Mucosa of rectum (tissue), 2 donors: Measurements from ENCODE around the gene HMGCL.
A peak's percentile ranks its signal among the peaks of the same experiment; 100 is the strongest.

ENCODE experiments used
- H3K27ac ChIP-seq, 2 donors: one replicate each; pipeline ENCODE4 v1.7.0; 2013; ENCODE audit warnings: inconsistent platforms in 2 of 2, low read depth in 2 of 2, low read length in 2 of 2
- H3K27me3 ChIP-seq, 2 donors: one replicate each; pipeline ENCODE4 v1.7.0; 2013; ENCODE audit warnings: low read length in 2 of 2; ENCODE audit not compliant: control insufficient read depth in 2 of 2, insufficient read depth in 2 of 2
- H3K36me3 ChIP-seq, 2 donors: one replicate each; pipeline ENCODE4 v1.7.0; 2013; ENCODE audit warnings: low read length in 2 of 2; ENCODE audit not compliant: control insufficient read depth in 2 of 2, insufficient read depth in 2 of 2
- H3K4me1 ChIP-seq, 2 donors: one replicate each; pipeline ENCODE4 v1.7.0; 2013; ENCODE audit warnings: low read length in 2 of 2, mild to moderate bottlenecking in 1 of 2; ENCODE audit not compliant: control insufficient read depth in 2 of 2, insufficient read depth in 2 of 2
- H3K4me3 ChIP-seq, 2 donors: one replicate each; pipeline ENCODE4 v1.7.0; 2013; ENCODE audit warnings: low read length in 2 of 2
- H3K9ac ChIP-seq, 2 donors: one replicate each; pipeline ENCODE4 v1.7.0; 2013; ENCODE audit warnings: low read length in 2 of 2, low read depth in 1 of 2, mild to moderate bottlenecking in 1 of 2
- H3K9me3 ChIP-seq, 2 donors: one replicate each; pipeline ENCODE4 v1.7.0; 2013; ENCODE audit warnings: low read length in 2 of 2; ENCODE audit not compliant: control insufficient read depth in 2 of 2
- donor health status: healthy.
- donor health status: Normal muscosa, but diverticular disease.

Gene HMGCL

DNA sequence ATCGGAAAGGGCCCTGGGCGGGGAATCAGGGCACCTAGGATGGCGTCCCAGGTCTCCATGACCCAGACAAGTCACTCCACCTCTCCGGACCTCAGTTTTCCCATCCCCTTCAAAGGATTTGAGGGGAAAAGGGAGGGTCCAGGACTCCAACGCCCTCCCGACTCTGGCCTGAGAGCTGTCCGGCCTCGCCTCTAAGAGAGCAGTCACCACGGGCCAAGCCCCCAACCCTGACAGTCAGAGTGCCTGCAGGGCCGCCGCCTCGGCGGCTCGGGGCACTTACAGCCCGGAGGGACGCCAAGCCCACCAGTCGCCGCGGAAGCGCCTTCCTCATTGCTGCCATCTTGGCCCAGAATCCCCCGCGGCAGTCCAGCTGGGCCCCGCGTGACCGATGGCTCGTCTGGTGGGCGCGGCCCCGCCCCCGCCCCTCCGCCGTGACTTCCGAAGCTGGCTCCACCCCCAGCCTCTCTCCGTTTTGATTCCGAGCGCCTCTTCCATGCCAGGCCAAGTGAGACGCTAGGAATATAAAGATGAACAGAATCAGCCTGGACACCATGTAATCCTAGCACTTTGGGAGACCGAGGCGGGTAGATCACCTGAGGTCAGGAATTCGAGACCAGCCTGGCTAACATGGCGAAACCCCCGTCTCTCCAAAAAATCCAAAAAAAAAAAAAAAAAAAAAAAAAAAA is at the start of gene HMGCL:
Gene HMGCL (minus strand): TSS at position 354 of the 686 bp plus-strand sequence. CDS start 14 bp downstream, at position 340.
- H3K27ac ChIP-seq = peak within 1 kb of the TSS; percentile 90 to 94
- H3K9ac ChIP-seq = peak within 1 kb of the TSS; percentile 99 to 100
- H3K9me3 ChIP-seq = no peaks in the 10 kb centered on the region
- peaks cover 3 to 10% of the 10 kb centered on the region in 2 donors for H3K4me1 ChIP-seq
- H3K4me3 ChIP-seq = peak within 1 kb of the TSS; percentile 89 to 98
- no peaks in the 10 kb centered on the region for H3K27me3 ChIP-seq
- peaks cover 0 to 3% of the 10 kb centered on the region in 2 donors for H3K36me3 ChIP-seq

DNA sequence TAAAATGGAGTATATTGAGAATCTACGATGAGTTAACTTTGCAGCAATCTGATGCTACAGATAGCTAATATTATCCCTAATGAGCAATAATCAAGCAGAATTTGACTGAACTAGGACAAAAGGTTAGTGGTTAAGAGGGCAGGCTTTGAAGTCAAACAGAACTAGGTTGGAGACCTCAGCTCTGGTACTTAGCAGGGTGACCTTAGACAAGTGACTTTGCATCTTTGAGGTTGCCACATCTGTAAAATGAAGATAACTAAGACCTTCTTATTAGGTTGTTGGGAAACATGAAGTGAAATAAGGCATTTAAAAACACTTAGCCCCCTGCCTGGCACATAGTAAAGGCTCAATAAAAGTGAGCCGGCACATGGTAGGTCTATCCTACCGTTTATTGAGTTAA is 47.2 kb upstream of the HMGCL start:
- H3K36me3 ChIP-seq = no peaks in the 10 kb centered on the region
- no peak overlapping the region for H3K9ac ChIP-seq
- H3K27me3 ChIP-seq = no peaks in the 10 kb centered on the region
- H3K4me1 ChIP-seq = peaks cover 0 to 8% of the 10 kb centered on the region in 2 donors
- H3K4me3 ChIP-seq = no peak overlapping the region
- H3K27ac ChIP-seq = no peak overlapping the region
- H3K9me3 ChIP-seq = no peaks in the 10 kb centered on the region

DNA sequence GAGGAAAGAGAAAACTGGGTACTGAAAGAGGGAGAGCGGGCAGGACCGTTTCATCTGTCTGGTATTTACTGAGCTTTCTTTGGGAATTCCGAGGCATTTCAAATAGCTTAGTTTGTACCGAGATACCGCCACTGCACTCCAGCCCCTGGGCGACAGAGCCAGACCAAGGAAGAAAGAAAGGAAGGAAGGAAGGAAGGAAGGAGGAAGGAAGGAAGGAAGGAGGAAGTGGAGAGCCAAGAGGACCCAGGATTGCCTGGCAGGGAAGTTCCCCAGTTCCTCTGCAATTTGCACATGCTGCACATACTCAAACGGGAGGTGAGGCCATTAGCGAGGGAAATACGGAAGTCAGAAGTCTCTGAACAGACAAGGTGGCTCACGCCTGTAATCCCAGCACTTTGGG is 43.8 kb upstream of the HMGCL start:
- Histone ChIP-seq H3K27ac (peak overlapping the region; percentile 67 to 78), H3K9ac (peak overlapping the region; percentile 86), H3K4me1 (peaks cover 7 to 23% of the 10 kb centered on the region in 2 donors), H3K4me3 (peak overlapping the region; percentile 76 to 81), H3K27me3 (no peaks in the 10 kb centered on the region), H3K36me3 (peaks cover 3 to 6% of the 10 kb centered on the region in 2 donors), H3K9me3 (no peaks in the 10 kb centered on the region)

DNA sequence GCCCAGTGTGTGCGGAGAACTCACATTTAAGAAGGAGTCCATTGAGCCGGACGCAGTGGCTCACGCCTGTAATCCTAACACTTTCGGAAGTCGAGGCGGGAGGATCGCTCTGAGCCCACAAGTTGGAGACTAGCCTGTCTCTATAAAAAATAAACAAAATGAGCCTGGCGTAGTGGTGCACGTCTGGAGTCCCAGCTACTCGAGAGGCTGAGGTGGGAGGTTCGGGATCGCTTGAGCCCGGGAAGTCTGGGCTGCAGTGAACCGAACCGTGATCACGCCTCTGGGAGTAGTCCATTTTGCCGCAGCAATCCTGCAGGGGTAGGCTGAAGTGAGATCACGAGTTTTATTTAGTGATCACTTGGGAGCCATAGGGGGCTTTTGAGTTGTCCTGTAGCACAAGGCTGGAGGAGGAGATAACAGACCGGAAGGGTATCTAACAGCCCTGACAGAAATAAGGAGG is 43.4 kb upstream of the HMGCL start:
- no peaks in the 10 kb centered on the region for H3K27me3 ChIP-seq
- no peaks in the 10 kb centered on the region for H3K9me3 ChIP-seq
- H3K36me3 ChIP-seq = peaks cover 3 to 8% of the 10 kb centered on the region in 2 donors
- peak overlapping the region; percentile 67 to 78 for H3K27ac ChIP-seq
- H3K4me1 ChIP-seq = peaks cover 7 to 23% of the 10 kb centered on the region in 2 donors
- peak overlapping the region; percentile 76 to 81 for H3K4me3 ChIP-seq
- peak overlapping the region; percentile 86 for H3K9ac ChIP-seq

DNA sequence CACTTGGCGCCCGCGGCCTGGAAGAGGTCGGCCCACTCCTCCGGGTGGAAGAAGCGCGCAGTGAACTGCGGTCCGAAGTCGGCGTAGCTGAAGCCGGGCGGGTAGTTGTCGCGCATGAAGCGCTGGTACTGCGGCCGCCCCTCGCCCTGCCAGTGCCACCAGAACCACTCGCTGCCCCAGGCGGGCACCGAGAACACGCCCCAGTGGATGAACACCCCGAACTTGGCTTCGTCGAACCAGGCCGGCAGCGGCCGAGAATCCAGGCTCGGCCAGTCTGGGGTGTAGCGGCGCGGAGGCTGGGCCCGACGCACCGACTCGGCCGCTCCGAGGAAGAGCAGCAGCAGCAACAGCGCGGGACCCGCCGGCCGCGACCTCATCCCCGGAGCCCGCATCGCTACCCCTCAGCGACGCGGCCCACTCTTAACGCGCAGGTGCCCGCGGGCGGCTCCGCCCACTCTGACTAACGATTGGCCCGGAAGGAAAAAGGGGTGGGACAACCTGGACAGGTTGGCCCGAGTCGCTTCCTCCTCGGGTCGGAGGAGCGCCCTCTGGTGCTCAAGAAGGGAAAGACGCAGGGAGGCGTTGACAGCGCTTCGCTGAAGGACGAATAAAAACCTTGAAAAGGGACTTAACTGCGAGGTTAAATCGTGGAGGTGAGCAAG is 42.8 kb upstream of the HMGCL start, which contains the start of gene FUCA1:
Gene FUCA1 (minus strand): TSS at position 396 of the 662 bp plus-strand sequence. CDS start 4 bp downstream, at position 392.
- Histone ChIP-seq H3K4me3 (peak within 1 kb of the TSS; percentile 76 to 81), H3K36me3 (peaks cover 5 to 13% of the 10 kb centered on the region in 2 donors), H3K9me3 (no peaks in the 10 kb centered on the region), H3K4me1 (peaks cover 7 to 23% of the 10 kb centered on the region in 2 donors), H3K27me3 (no peaks in the 10 kb centered on the region), H3K27ac (peak within 1 kb of the TSS; percentile 78 to 79), H3K9ac (peak within 1 kb of the TSS; percentile 86)

DNA sequence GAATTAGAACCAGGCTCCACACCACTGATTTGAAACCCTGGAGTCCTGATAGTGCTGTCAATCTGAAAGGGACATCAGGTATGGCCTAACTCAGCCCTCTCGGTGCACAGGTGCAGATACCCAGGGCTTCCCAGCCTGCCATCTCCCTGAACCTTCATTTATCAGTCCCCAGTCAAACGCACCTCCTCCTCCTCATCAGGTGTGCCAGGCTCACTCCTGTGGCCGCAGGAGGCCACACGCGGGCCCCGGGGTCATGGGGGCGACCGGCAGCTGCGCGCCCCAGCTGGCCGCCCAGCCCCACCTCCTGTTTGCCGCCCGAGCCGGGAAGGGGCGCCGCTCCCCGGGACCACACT is 42.3 kb upstream of the HMGCL start:
- peak overlapping the region; percentile 76 to 81 for H3K4me3 ChIP-seq
- H3K4me1 ChIP-seq = peaks cover 7 to 23% of the 10 kb centered on the region in 2 donors
- H3K27ac ChIP-seq = peak overlapping the region; percentile 78 to 79
- peaks cover 10 to 18% of the 10 kb centered on the region in 2 donors for H3K36me3 ChIP-seq
- H3K9me3 ChIP-seq = no peaks in the 10 kb centered on the region
- H3K9ac ChIP-seq = peak overlapping the region; percentile 86
- no peaks in the 10 kb centered on the region for H3K27me3 ChIP-seq

DNA sequence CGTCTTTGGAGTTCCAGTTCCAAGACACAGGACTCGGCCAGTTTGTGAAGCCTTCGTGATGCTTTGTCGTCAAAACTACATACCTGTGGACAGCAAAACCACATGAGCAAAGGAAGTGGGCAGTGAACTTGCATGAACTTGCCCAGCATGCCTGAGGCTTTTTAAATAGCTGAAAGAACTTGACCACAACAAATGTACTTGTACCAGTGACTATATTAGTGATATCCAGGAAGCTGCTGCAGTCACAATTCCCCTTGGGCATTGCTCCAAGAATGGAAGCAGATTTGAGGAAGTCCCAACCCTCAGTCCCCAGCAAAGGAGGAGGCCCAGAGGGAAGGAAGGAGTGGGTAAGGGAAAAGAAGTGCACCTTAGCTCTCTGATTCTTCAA is 40.3 kb upstream of the HMGCL start:
- Histone ChIP-seq H3K9me3 (no peaks in the 10 kb centered on the region), H3K27me3 (no peaks in the 10 kb centered on the region), H3K36me3 (peaks cover 22 to 28% of the 10 kb centered on the region in 2 donors), H3K9ac (no peak overlapping the region), H3K4me3 (no peak overlapping the region), H3K27ac (no peak overlapping the region), H3K4me1 (peaks cover 7 to 23% of the 10 kb centered on the region in 2 donors)

DNA sequence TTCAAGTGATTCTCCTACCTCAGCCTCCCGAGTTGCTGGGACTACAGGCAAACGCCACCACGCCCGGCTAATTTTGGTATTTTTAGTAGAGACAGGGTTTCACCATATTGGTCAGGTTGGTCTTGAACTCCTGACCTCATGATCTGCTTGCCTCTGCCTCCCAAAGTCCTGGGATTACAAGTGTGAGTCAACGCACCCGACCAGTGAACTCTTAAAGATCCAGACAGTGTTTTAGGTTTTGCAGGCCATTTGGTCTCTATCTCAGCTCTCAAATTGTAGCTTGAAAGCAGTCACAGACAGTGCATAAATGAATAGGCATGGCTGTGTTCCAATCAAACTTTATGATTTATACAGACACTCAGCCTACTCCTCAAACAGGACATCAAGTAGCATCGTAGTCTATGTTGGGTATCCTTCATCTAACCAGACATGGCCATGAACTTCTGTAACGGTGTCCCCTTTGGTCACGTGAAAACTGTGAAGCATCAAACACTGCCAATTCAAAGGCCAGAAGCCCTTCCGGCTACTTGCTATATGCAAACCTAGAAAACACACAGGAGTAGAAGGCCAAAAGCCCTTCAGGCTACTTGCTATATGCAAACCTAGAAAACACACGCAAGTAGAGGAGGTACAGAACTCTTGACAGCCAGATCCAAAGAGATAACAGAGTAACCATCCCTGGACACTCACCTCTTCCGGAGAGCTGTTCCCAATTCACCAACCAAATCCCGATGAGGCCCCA is 39.7 kb upstream of the HMGCL start:
- H3K9me3 ChIP-seq = no peaks in the 10 kb centered on the region
- peaks cover 22 to 29% of the 10 kb centered on the region in 2 donors for H3K36me3 ChIP-seq
- no peak overlapping the region for H3K27ac ChIP-seq
- no peak overlapping the region for H3K9ac ChIP-seq
- H3K4me1 ChIP-seq = peaks cover 7 to 23% of the 10 kb centered on the region in 2 donors
- no peaks in the 10 kb centered on the region for H3K27me3 ChIP-seq
- H3K4me3 ChIP-seq = no peak overlapping the region

DNA sequence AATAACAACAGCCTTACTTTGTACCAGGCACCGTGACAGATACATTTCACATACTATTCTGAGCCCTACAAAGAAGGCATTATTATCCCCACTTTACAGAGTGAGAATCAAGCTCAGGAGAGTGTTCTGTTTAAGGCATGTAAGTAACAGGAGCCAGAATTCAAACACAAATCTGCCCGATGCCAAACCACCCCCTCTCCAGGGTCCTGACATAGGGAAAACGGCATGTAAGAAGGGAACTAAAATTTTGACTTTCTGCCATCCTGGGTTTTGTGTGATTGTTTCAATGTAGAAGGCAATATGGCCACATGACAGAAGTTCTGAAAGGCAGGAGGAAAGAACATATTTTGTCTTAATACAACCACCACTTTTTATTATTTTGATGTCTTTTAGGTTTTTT is 37.4 kb upstream of the HMGCL start:
- Histone ChIP-seq H3K9ac (no peak overlapping the region), H3K4me3 (no peak overlapping the region), H3K27ac (no peak overlapping the region), H3K27me3 (no peaks in the 10 kb centered on the region), H3K9me3 (no peaks in the 10 kb centered on the region), H3K4me1 (peaks cover 7 to 16% of the 10 kb centered on the region in 2 donors), H3K36me3 (peaks cover 36 to 39% of the 10 kb centered on the region in 2 donors)

DNA sequence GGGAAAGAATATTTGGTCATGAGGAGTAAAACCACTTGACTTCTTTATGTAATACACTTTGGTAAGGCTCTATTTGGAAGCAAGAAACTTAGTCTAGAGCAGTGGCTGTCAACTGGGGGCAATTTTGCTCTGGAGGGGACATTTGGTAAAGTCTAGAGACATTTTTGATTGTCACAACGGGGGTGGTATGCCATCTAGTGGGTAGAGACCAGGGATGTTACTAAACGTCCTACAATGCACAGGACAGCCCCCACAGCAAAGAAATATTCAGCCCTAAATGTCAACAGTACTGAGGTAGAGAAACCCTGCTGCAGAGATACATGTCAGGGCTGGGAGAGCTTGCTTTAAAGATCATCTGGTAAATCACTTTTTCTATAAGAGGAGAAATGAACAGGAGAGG is 29.3 kb upstream of the HMGCL start:
- no peaks in the 10 kb centered on the region for H3K9me3 ChIP-seq
- no peaks in the 10 kb centered on the region for H3K4me1 ChIP-seq
- H3K36me3 ChIP-seq = peaks cover 24 to 29% of the 10 kb centered on the region in 2 donors
- no peak overlapping the region for H3K4me3 ChIP-seq
- no peak overlapping the region for H3K9ac ChIP-seq
- no peaks in the 10 kb centered on the region for H3K27me3 ChIP-seq
- no peak overlapping the region for H3K27ac ChIP-seq
